Thyroid gland (tissue), 4 donors: ENCODE results near the gene SLC13A3.

ENCODE experiments used
- POLR2A ChIP-seq, 2 donors: fragments of 450-650 bp; IDR thresholded peaks; one replicate each; pipeline ENCODE4 v1.6.1; 2017; ENCODE audit warnings: antibody characterized with exemption in 2 of 2, mild to moderate bottlenecking in 2 of 2, moderate library complexity in 1 of 2
- TF ChIP-seq, protein P1 (sequence below), 6 experiments: fragments of 200-600 bp in 3 of 6; fragments of 450-650 bp in 3 of 6; sonication (generic) in 3 of 6; IDR thresholded peaks; one replicate each; pipeline ENCODE4 v1.5.1; 2016 to 2019; ENCODE audit warnings: antibody characterized with exemption in 6 of 6, mild to moderate bottlenecking in 2 of 6, inconsistent platforms in 1 of 6, moderate library complexity in 1 of 6

DNA sequence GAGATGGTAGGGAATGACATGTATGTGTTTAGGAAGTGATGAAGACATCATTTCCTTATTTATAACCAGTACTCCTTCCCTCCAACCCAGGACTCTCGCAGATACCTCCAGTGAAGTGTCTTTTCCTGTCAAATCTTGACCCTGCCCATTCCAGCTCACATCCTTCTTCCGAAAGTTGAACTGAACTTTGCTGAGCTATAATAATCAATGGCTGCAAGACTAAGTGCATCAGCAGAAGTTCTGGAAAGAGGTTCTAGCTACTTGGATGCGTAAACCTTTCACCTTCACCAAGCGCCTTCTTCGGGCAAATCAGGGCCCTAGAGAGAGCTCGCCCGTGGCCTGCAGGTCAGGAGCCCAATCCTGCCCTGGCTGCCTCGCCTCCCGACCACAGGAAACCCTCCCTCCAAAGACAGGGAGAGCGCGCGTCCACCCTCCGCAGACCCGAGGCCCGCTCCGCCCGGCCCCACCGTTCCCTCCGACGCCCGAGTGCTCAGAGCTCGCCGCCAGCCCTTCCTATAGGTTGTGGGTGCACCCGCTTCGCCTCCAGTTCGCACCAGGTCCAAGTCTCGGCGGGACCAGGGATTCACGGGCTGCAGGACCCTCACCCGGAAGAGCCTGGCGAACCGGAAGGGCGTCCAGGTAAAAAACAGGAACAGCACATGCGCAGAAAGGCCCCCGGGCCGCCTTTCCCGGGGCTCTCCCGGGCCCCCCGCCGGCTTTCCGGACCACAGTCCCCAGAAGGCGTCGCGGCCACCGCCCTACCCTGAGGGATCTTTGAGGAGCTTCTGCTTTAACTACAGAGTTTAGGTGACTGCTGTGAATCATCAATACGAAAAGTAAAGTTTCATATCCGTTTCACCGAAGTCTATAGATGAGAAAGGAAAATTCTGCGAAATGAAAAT, 138.1 kb downstream of the SLC13A3 start, which contains the start of gene ZNF334:
- TF ChIP-seq POLR2A (IDR thresholded peaks at IDR 0.05): peak in 1 of 2 donors; percentile 57
- TF ChIP-seq, protein P1, sequence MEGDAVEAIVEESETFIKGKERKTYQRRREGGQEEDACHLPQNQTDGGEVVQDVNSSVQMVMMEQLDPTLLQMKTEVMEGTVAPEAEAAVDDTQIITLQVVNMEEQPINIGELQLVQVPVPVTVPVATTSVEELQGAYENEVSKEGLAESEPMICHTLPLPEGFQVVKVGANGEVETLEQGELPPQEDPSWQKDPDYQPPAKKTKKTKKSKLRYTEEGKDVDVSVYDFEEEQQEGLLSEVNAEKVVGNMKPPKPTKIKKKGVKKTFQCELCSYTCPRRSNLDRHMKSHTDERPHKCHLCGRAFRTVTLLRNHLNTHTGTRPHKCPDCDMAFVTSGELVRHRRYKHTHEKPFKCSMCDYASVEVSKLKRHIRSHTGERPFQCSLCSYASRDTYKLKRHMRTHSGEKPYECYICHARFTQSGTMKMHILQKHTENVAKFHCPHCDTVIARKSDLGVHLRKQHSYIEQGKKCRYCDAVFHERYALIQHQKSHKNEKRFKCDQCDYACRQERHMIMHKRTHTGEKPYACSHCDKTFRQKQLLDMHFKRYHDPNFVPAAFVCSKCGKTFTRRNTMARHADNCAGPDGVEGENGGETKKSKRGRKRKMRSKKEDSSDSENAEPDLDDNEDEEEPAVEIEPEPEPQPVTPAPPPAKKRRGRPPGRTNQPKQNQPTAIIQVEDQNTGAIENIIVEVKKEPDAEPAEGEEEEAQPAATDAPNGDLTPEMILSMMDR (IDR thresholded peaks at IDR 0.05): no peak
